HepG2 (cell line): ENCODE results near the gene ACSL6. TPM values are rescaled to one million over a fixed set of nuclear protein-coding genes. Genes with fewer than 3 reads are reported as not detected.

Experiments used
- ATAC-seq: fragments of 200-7000 bp; cut with Tn5 transposase; 3 replicates; pipeline ENCODE4 v1.9.1; 2020; ENCODE audit warnings: mild to moderate bottlenecking, moderate library complexity
- BruUV-seq: library from RNA; stranded (reverse); fragments of 400-500 nt; replicated peaks from 2 replicates; lab custom pipeline; 2021; lab: Mats Ljungman, UMichigan
- CTCF ChIA-PET: fragments of 300-600 bp; formaldehyde crosslinking; extraction: SDS; loops from one replicate; lab custom pipeline; 2021; ENCODE audit warnings: low total read pairs, inconsistent platforms, low intra/inter-chr PET ratio; lab: Yijun Ruan, JAX
- POLR2A ChIA-PET: fragments of 350-600 bp; sonication (Branson Sonifier 250); formaldehyde crosslinking; loops from one replicate; lab custom pipeline; 2020; ENCODE audit warnings: antibody characterized with exemption, inconsistent platforms; lab: Yijun Ruan, JAX
- DNase-seq: peaks from one replicate; pipeline ENCODE4 v3.0.0-alpha.2; 2015; ENCODE audit warnings: low spot score
- FAIRE-seq: peaks from 3 replicates; lab custom pipeline; 2011; peaks lifted over from hg19 to GRCh38; lab: Jason Lieb, UNC
- H2AFZ ChIP-seq: one replicate; pipeline ENCODE4 v1.6.1; 2011; ENCODE audit warnings: low read length, inconsistent platforms
- H3K27ac ChIP-seq: fragments of 300-600 bp; 3 replicates; pipeline ENCODE4 v1.8.0; 2011; ENCODE audit warnings: mixed run types, mild to moderate bottlenecking, mixed read lengths, low read length, inconsistent platforms; ENCODE audit not compliant: insufficient read depth; ENCODE audit errors: extremely low read length
- H3K27me3 ChIP-seq, 2 experiments: fragments of 200-600 bp in 1 of 2; 2 replicates in 1 of 2; 3 replicates in 1 of 2; pipeline versions ENCODE4 v1.6.0 to v1.8.0; 2011; ENCODE audit warnings: low read length in 2 of 2, mild to moderate bottlenecking in 2 of 2, moderate library complexity in 2 of 2, inconsistent platforms in 1 of 2; ENCODE audit not compliant: insufficient read depth in 2 of 2, control insufficient read depth in 1 of 2
- H3K36me3 ChIP-seq, 2 experiments: fragments of 200-600 bp in 1 of 2; replicated peaks in 1 of 2; 2 replicates in 1 of 2; 3 replicates in 1 of 2; pipeline versions ENCODE4 v1.5.1 to v1.8.0; 2011; ENCODE audit warnings: low read length in 2 of 2, inconsistent platforms in 1 of 2; ENCODE audit not compliant: insufficient read depth in 2 of 2, control insufficient read depth in 1 of 2
- H3K4me1 ChIP-seq: 2 replicates; pipeline ENCODE4 v1.5.1; 2012; ENCODE audit warnings: low read length, inconsistent platforms; ENCODE audit not compliant: insufficient read depth
- H3K4me2 ChIP-seq: 2 replicates; pipeline ENCODE4 v1.6.0; 2011; ENCODE audit warnings: low read depth, low read length, inconsistent platforms
- H3K4me3 ChIP-seq, 3 experiments: fragments of 200-600 bp in 1 of 3; sonication (generic), shearing (Covaris generic) in 1 of 3; replicated peaks in 1 of 3; 2 replicates each; pipeline ENCODE4 v1.5.1; 2011 to 2016; ENCODE audit warnings: low read length in 3 of 3, inconsistent platforms in 2 of 3, low read depth in 2 of 3, mild to moderate bottlenecking in 2 of 3, control low read depth in 1 of 3, mixed read lengths in 1 of 3; ENCODE audit not compliant: insufficient read depth in 1 of 3
- H3K79me2 ChIP-seq: one replicate; pipeline ENCODE4 v1.6.1; 2011; ENCODE audit warnings: low read length, inconsistent platforms; ENCODE audit not compliant: insufficient read depth
- H3K9ac ChIP-seq: 2 replicates; pipeline ENCODE4 v1.6.0; 2011; ENCODE audit warnings: mild to moderate bottlenecking, low read depth, low read length, inconsistent platforms; ENCODE audit not compliant: insufficient read depth
- H3K9me3 ChIP-seq: 2 replicates; pipeline ENCODE4 v1.5.1; 2012; ENCODE audit warnings: mild to moderate bottlenecking, low read length
- H4K20me1 ChIP-seq: 2 replicates; pipeline ENCODE4 v1.6.0; 2011; ENCODE audit warnings: inconsistent platforms, mild to moderate bottlenecking, low read length, moderate library complexity; ENCODE audit not compliant: insufficient read depth
- MAFF ChIP-seq: IDR thresholded peaks from 2 replicates; pipeline ENCODE4 v1.6.1; 2011; ENCODE audit warnings: low read depth, low read length, improper control_type of control experiment
- MAFK ChIP-seq, 2 experiments: IDR thresholded peaks in 1 of 2; conservative IDR thresholded peaks in 1 of 2; 2 replicates each; pipeline ENCODE4 v1.6.1; 2011; ENCODE audit warnings: improper control_type of control experiment in 2 of 2, low read length in 2 of 2
- NR3C1 ChIP-seq: sonication (generic); formaldehyde crosslinking; IDR thresholded peaks from 2 replicates; pipeline ENCODE4 v1.4.0; 2020; ENCODE audit warnings: missing genetic modification reagents
- SP5 ChIP-seq: IDR thresholded peaks from 2 replicates; pipeline ENCODE4 v1.6.1; 2016; ENCODE audit warnings: low read depth, borderline replicate concordance
- WGBS: methylation state at CpG from one replicate; pipeline ENCODE4 v1.1.6; 2017; ENCODE audit warnings: low lambda C conversion rate; 5-methylcytosine and 5-hydroxymethylcytosine counted together
- in situ Hi-C: cut with HindIII; loops from 2 replicates; pipeline ENCODE4 v1.10.0; 2017; ENCODE audit warnings: low pct_unique_long_range_greater_than_20kb; ENCODE audit not compliant: extremely low pct_ligation_motif_present
- intact Hi-C: fragments of 100-400 bp; cut with micrococcal nuclease; formaldehyde crosslinking; loops from one replicate; pipeline ENCODE4 v1.10.0; 2022; ENCODE audit not compliant: unreplicated experiment
- polyA plus RNA-seq, 8 experiments: library from polyadenylated mRNA; depleted of rRNA in 3 of 8; stranded (reverse) in 7 of 8; unstranded in 1 of 8; fragments of >200 nt; fragmentation: Illumina TruSeq in 4 of 8; extraction: Trizol in 4 of 8; gene quantifications; 2 replicates each; pipeline versions ENCODE4 v1.2.1 to v1.2.3, GENCODE V29; 2011 to 2016; ENCODE audit warnings: low read depth in 4 of 8, missing spikeins in 1 of 8, mixed read lengths in 1 of 8; ENCODE audit not compliant: insufficient read depth in 1 of 8
- total RNA-seq, 5 experiments: library from RNA; depleted of rRNA; stranded (reverse); fragments of >200 nt; fragmentation: Illumina TruSeq; extraction: Trizol; gene quantifications; 2 replicates each; pipeline ENCODE4 v1.2.3, GENCODE V29; 2016; ENCODE audit warnings: low read depth in 1 of 5
- TF ChIP-seq, protein P1 (sequence below): sonication (generic); formaldehyde crosslinking; IDR thresholded peaks from 2 replicates; pipeline ENCODE4 v1.4.0; 2020; ENCODE audit warnings: missing genetic modification reagents
- TF ChIP-seq, protein P2 (sequence below): sonication (generic); formaldehyde crosslinking; IDR thresholded peaks from 2 replicates; pipeline ENCODE4 v1.8.0; 2022; ENCODE audit warnings: mild to moderate bottlenecking, missing genetic modification reagents, moderate library complexity

Gene ACSL6
- total and polyA plus RNA-seq, 2 of the 13 experiments (the other 11 are each of a cell fraction or from before 2014, with no cell fraction given): 3.7 to 3.8 TPM

DNA sequence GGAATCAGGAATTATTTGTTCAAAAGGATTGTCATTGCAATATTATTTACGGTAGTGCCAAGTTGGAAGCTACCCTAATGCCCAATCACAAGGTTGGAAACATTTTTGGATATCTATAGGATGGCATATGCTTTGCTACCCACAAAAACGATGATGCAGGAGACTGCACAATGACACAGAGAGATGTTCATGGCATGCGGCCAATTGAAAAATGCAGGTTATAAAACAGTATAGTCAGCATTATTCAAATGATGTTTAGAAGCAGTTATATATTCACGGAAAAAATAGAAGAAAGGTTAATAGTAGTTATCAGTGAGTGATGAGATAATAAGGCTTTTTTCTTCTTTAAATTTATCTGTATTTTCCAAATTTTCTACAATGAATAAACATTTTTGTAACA, 5.9 kb upstream of the ACSL6 start:
- peaks cover 0 to 14% of the 10 kb centered on the region in 2 experiments; a peak in 3 of 5 replicates for H3K27me3 ChIP-seq
- intact Hi-C loops: no loop called here
- CTCF ChIA-PET: no interaction called here

DNA sequence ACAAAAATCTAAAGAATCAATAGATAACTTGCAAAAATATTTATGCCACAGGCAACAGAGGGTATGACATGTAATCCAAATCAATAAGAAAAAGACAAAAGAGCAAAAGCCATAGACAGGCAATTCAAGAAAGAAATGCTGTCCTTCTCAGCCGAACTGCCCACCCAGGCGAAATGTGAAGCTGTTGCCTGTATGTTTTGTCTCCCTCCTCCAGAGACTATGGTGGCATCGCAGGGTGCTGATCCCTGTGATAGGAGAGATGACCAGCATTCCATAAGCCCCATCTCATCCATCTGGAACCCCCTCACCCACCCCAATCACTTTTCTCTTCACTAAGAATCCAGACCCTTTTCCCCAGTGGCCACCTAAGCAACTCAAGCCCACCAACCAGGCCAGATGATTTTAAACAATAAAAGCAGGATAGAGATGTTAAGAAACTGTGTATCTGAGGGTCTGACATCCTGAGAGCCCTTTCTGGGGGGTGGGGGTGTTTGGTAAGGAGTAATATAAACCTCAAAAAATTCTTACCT, 5.3 kb upstream of the ACSL6 start:
- ChIA-PET POLR2A (no interaction called here), CTCF (no interaction called here)
- TF ChIP-seq, protein P1, sequence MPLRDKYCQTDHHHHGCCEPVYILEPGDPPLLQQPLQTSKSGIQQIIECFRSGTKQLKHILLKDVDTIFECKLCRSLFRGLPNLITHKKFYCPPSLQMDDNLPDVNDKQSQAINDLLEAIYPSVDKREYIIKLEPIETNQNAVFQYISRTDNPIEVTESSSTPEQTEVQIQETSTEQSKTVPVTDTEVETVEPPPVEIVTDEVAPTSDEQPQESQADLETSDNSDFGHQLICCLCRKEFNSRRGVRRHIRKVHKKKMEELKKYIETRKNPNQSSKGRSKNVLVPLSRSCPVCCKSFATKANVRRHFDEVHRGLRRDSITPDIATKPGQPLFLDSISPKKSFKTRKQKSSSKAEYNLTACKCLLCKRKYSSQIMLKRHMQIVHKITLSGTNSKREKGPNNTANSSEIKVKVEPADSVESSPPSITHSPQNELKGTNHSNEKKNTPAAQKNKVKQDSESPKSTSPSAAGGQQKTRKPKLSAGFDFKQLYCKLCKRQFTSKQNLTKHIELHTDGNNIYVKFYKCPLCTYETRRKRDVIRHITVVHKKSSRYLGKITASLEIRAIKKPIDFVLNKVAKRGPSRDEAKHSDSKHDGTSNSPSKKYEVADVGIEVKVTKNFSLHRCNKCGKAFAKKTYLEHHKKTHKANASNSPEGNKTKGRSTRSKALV (CRISPR knock-in tag): no peak
- TF ChIP-seq SP5: no peak
- TF ChIP-seq, protein P2, sequence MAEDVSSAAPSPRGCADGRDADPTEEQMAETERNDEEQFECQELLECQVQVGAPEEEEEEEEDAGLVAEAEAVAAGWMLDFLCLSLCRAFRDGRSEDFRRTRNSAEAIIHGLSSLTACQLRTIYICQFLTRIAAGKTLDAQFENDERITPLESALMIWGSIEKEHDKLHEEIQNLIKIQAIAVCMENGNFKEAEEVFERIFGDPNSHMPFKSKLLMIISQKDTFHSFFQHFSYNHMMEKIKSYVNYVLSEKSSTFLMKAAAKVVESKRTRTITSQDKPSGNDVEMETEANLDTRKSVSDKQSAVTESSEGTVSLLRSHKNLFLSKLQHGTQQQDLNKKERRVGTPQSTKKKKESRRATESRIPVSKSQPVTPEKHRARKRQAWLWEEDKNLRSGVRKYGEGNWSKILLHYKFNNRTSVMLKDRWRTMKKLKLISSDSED (CRISPR knock-in tag): no peak

More for the DNA sequence above, 5.9 kb upstream of the ACSL6 start:
- Histone ChIP-seq H3K9ac (no peak overlapping the region), H3K9me3 (no peaks in the 10 kb centered on the region), H4K20me1 (no peaks in the 10 kb centered on the region), H3K36me3 (no peaks in the 10 kb centered on the region), H2AFZ (no peak overlapping the region), H3K4me2 (no peak overlapping the region), H3K27ac (no peak overlapping the region), H3K4me1 (no peaks in the 10 kb centered on the region; the same call in 1 of the 2 replicates), H3K4me3 (no peak overlapping the region), H3K79me2 (no peaks in the 10 kb centered on the region)
- in situ Hi-C loops: loop anchor here (25.0 kb wide), 1 partner anchor 580 kb away; no protein-coding TSS in a partner anchor
- ATAC-seq (no peak), FAIRE-seq (no peak), DNase-seq (no peak)
- WGBS: 26% methylated on average over 4 of the region's 4 CpGs
- BruUV-seq: no TSS peak
- POLR2A ChIA-PET: no interaction called here
- peak; percentile 91 for TF ChIP-seq MAFF
- TF ChIP-seq MAFK (conservative IDR thresholded peaks at IDR 0.05 in 1 of 2, IDR thresholded peaks at IDR 0.05 in 1 of 2; ENCODE audit: low read length in 2 of 2): peak; percentile 89 to 93
- TF ChIP-seq NR3C1 (CRISPR knock-in tag): no peak

More for the DNA sequence above, 5.3 kb upstream of the ACSL6 start:
- peaks cover 0 to 19% of the 10 kb centered on the region in 2 experiments; a peak in 3 of 5 replicates for H3K27me3 ChIP-seq
- H4K20me1 ChIP-seq: no peaks in the 10 kb centered on the region
- intact Hi-C loops (no loop called here), in situ Hi-C loops (loop anchor here (25.0 kb wide), 1 partner anchor 579 kb away; no protein-coding TSS in a partner anchor)
- WGBS: 15% methylated on average over 3 of the region's 3 CpGs
- H3K9ac ChIP-seq: no peak overlapping the region
- FAIRE-seq: no peak
- H3K36me3 ChIP-seq: no peaks in the 10 kb centered on the region
- H3K27ac ChIP-seq: no peak overlapping the region
- no peak for ATAC-seq
- H2AFZ ChIP-seq: no peak overlapping the region
- no peaks in the 10 kb centered on the region for H3K79me2 ChIP-seq
- H3K9me3 ChIP-seq: no peaks in the 10 kb centered on the region
- H3K4me1 ChIP-seq: no peaks in the 10 kb centered on the region; the same call in 1 of the 2 replicates
- H3K4me2 ChIP-seq: no peak overlapping the region
- DNase-seq: no peak
- H3K4me3 ChIP-seq: no peak overlapping the region
- BruUV-seq: no TSS peak
